Measurements from ENCODE around the gene MRM2. TPM values are rescaled to one million over a fixed set of nuclear protein-coding genes. Genes with fewer than 3 reads are reported as not detected.

MRM2 gene
- total RNA-seq, 1 donor, result 19.0 TPM

DNA sequence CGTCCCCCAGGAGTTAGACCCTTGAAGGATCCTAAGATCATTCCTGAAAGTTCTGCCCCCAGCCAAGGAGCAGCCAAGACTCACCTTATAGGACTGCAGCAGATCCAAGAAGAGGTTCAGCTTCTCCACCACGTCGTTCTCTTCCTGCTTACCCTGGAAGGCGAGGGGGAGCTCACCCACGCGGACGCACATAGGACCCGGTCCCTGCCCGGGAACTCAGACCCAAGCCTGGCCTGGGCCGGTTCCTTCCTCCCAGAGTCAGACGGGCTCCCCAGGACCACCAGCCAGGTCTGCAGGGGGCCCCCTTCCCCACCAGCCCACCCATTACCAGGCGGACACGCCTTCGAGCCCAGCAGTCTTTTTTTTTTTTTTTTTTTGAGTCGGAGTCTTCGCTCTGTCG is 15.6 kb upstream of the MRM2 start:
- DNase-seq (ENCODE audit: low read depth), result no peak
- no peak overlapping the region for H3K4me3 ChIP-seq (ENCODE audit: low read depth, low read length)
- TF ChIP-seq, protein P1, sequence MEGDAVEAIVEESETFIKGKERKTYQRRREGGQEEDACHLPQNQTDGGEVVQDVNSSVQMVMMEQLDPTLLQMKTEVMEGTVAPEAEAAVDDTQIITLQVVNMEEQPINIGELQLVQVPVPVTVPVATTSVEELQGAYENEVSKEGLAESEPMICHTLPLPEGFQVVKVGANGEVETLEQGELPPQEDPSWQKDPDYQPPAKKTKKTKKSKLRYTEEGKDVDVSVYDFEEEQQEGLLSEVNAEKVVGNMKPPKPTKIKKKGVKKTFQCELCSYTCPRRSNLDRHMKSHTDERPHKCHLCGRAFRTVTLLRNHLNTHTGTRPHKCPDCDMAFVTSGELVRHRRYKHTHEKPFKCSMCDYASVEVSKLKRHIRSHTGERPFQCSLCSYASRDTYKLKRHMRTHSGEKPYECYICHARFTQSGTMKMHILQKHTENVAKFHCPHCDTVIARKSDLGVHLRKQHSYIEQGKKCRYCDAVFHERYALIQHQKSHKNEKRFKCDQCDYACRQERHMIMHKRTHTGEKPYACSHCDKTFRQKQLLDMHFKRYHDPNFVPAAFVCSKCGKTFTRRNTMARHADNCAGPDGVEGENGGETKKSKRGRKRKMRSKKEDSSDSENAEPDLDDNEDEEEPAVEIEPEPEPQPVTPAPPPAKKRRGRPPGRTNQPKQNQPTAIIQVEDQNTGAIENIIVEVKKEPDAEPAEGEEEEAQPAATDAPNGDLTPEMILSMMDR (IDR thresholded peaks at IDR 0.05; ENCODE audit: insufficient read depth, low read depth, low read length), result no peak

- DNase-seq (ENCODE audit: low read depth), result no peak
- TF ChIP-seq, protein P1 (IDR thresholded peaks at IDR 0.05; ENCODE audit: insufficient read depth, low read depth, low read length), result no peak
- no peak overlapping the region for H3K4me3 ChIP-seq (ENCODE audit: low read depth, low read length)
Measured at GRCh38 chr7:2257046-2257551, 15.1 kb upstream of the MRM2 start.

DNA sequence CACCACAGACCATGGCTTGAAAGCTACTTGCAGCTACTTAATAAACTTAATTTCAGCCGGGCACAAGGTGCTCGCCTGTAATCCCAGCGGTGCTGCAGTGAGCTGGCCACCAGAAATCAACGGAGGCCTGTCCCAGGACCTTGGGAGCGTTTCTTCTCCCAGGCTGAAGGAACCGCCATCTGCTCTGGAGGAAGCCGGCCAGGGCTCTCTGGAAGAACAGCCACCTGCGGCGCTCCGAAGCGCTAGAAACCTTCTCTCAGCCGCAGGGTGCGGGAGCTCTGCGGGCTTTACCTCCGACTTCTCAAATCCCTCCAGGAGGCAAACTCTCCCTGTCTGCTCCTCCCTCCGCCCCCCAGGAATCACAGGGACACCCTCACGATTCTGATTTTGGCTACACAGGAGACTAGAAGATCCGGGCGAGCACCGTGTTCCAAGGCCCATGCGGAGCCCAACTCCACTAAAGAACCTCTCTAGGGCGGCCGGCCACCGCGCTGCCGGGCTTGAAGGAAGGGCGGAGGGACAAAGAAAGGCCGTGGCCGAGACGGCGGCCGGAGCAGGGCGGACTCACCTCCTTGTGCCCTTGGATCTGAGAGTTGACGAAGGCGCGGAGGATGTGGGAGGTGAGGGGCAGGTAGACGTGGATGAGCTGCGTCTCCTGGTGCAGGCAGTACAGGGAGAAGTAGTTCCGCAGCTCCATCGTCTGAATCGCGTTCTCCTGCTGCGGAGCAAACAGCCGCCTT is 14.5 kb upstream of the MRM2 start:
- TF ChIP-seq, protein P1 (IDR thresholded peaks at IDR 0.05; ENCODE audit: insufficient read depth, low read depth, low read length), result no peak
- no peak for DNase-seq (ENCODE audit: low read depth)
- H3K4me3 ChIP-seq (ENCODE audit: low read depth, low read length), result no peak overlapping the region

GRCh38 chr7:2255145-2256139 is 13.4 kb upstream of the MRM2 start:
- H3K4me3 ChIP-seq (ENCODE audit: low read depth, low read length), result no peak overlapping the region
- TF ChIP-seq, protein P1 (IDR thresholded peaks at IDR 0.05; ENCODE audit: insufficient read depth, low read depth, low read length), result no peak
- DNase-seq (ENCODE audit: low read depth), result no peak

DNA sequence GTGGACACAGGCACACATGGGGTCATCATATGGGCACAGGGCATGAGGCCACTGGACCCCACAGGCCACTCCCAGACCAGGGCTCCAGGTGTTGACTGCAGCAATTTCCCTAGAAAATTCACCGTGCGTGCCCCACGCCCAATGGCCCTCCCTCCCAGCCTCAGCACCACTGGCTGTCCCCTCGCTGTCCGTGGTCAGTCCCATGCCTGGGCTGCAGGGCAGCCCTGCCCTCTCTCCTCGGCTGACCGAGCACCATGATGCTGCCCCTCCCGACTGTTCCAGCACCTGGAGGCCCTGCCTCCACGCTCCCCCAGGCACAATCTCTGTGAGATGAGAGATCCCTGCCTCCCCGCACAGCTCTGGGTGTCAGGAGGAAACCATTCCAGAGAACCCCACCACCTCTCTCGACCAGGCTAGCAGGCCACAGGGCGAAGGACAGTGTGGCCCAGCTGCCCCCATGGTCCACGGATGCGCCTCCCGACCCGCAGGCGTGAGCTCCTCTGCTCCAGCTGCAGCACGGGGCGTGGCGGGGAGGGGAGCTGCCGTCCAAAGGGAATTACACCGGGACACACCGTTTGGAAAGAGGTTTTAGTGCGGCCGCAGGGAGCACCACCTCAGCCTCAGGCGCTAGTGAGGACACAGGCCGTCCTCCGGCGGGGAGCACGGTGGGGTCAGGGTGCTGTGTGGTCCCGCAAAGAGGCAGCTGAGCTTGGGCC is 12.6 kb upstream of the MRM2 start:
- DNase-seq (ENCODE audit: low read depth), result no peak
- TF ChIP-seq, protein P1 (IDR thresholded peaks at IDR 0.05; ENCODE audit: insufficient read depth, low read depth, low read length), result no peak
- no peak overlapping the region for H3K4me3 ChIP-seq (ENCODE audit: low read depth, low read length)

- TF ChIP-seq, protein P1 (IDR thresholded peaks at IDR 0.05; ENCODE audit: insufficient read depth, low read depth, low read length), result no peak
- no peak for DNase-seq (ENCODE audit: low read depth)
- no peak overlapping the region for H3K4me3 ChIP-seq (ENCODE audit: low read depth, low read length)
Measured at GRCh38 chr7:2253525-2254244, 11.7 kb upstream of the MRM2 start.
